SIG-M5 treated with dmso at 0.1 percent for 504 hours (cell line): Measurements from ENCODE around the gene FARP1.
A peak's percentile ranks its signal among the peaks of the same experiment; 100 is the strongest.

Experiments used
- DNase-seq: peaks from one replicate; lab custom pipeline; 2025; ENCODE audit not compliant: unreplicated experiment; lab: John Stamatoyannopoulos, UW

FARP1 gene

DNA sequence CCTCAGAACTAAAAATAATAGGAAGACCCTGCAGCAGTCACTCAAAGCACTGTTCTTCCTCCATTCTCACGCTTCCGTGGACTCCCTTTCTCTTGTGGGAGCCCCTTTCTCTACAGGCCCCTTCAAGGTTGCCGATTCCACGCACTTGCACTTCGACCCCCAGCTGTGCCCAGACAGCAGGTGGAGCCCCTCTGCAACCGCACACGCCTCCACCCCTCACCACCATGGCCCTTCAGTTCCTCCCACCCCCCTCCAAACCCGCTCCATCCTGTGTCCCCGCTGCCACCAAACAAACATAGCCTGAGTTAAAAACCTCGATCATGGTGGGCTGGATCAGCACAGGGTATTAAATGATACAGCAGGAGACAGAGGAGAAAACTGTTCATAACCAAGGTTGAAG lies 331.4 kb downstream of the FARP1 start:
- no peak for DNase-seq

DNA sequence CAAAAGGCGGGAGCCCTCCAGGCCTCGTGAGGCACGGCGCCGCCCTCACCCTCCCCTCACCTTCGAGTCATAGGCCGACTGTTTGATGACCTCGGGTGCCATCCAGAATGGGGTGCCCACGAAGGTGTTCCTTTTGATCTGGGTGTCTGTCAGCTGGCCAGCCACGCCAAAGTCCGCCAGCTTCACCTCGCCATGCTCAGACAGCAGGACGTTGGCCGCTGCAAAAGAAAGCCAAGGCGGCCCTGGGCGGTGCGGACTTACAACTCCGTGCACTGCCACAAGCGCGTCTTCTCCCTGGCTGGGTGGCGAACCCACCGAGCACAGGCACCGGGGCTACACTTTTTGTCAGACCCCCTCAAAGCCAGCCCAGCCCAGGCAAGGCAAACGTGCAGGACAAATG lies 331.9 kb downstream of the FARP1 start:
- no peak for DNase-seq

DNA sequence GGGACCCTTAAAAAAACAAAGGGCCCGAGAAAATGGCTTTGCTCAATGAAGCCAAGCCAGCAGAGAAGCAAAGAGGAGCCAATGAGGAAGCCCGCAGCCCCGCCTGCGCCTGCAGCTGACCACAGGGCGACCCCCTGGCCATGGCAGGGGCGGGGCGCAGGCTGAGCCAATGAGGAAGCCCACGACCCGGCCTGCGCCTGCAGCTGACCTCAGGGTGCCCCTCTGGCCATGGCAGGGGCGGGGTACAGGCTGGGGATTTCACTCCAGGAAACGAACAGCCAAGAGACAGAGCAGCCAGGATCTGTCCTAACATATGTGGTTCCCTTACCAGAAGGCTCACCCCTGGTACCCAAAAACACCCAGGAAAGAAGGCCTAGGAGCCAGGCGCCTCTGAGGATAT lies 332.6 kb downstream of the FARP1 start:
- DNase-seq, result no peak

DNA sequence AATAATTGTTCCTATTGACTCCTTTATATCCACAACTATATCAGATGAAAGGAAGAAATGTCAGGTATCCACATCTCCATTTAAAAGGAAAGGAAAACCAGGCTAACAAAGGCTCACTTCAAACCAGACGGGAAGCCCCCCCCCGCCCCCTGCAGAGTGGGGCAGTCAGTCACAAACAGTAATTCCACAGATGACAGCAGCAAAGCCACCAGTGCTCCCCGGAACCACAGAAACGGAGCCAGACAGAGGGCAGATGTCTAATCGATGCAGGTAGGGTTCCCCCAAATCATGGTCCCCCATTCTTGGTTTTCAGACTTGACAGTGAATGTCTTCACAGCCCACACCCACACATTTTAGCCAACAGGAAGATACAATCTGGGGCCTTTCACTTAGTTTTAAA lies 333.2 kb downstream of the FARP1 start:
- DNase-seq, result no peak

- DNase-seq, result peak; percentile 86
These were observed 333.7 kb downstream of the FARP1 start for GRCh38 chr13:98476538-98476966.

GRCh38 chr13:98478189-98479129 lies 335.6 kb downstream of the FARP1 start:
- DNase-seq, result no peak

- no peak for DNase-seq
These were observed 336.7 kb downstream of the FARP1 start for GRCh38 chr13:98479496-98480003.

DNA sequence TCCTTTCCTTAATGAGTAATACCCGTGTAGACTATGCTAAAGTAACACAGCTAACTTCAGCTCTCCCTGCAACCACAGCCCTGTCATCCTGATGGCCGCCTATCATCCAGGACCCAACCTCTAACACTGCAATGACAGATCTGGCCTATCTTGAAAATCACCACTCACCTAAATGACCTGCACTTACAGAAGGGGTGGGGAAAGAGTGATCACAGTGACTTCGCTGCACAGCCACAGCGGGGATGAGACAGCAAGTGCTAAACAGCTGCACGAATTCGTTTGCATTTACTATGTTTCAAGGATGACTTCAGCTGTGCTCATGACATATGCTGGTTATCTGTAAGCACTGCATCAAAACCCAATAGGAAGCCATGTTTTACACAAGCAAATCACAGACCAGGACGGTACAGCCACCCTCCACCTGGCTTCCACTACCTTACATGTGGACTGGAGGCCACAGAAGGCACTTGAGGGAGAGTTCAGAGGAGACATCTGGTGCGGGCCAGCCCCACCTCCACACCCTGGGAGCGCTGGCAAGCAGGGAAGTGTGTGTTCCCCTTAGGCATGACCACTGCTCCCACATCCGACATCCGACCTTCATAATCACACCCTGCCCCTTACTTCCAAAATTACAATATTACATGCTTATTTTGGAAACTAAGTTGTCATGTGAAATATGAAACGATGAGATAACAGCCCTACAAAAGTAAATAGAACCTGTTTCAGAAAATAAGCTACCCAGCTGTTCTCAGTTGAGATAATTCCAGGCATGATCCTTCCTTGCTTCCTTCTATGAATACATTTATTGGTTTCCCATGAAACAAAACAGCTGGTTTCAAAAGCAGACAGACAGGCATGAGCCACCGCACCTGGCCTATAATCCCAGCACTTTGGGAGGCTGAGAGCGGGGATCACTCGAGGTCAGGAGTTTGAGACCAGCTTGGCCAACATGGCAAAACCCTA lies 338.3 kb downstream of the FARP1 start:
- DNase-seq, result no peak

DNA sequence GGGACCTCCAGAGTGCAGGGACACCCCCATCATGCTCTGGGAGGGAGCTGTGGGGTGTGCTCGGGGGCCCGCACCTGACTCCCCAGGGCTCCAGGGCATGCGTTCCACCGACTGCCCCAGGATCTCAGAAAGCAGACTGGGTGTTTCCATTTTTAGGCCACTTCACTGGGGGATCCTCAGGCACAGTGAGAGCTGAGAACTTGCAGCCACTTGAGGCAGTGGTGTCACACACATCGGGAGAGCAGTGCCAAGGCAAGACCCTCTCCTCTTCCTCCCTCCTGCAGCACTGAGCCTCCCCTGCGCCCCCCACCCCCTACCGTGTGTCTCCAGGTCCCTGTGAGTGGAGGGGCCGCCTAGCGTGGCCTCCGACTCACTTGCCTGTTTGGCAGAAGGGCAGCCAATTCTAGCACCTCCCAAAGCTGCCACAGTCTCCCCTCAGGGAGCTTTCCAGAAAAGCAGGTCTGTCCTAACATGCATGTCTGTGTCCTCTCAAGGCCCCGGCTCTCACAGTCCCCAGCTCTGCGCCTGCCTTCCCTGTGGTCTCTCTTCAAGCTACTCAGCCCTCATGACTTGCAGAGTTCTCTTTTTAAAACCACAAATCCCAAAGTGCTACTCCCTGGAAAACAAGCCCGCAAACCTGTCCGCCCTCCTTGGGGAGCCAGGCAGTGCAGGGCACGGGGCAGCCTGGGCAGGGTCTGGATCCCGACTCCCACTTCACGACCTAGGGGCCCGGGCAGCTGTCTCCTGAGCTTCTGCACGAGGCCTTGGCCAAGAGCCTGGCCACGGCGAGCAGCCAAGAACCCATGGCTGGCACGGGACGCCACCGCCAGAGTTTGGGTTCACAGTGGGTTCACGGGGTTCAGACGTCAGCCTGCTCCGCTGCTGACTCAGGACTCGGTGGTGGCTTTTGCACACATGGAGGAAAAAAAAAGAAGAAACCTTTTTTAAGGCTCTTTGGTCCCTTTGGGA lies 339.9 kb downstream of the FARP1 start:
- DNase-seq, result no peak

GRCh38 chr13:98483601-98484288 lies 340.9 kb downstream of the FARP1 start:
- DNase-seq, result no peak

DNA sequence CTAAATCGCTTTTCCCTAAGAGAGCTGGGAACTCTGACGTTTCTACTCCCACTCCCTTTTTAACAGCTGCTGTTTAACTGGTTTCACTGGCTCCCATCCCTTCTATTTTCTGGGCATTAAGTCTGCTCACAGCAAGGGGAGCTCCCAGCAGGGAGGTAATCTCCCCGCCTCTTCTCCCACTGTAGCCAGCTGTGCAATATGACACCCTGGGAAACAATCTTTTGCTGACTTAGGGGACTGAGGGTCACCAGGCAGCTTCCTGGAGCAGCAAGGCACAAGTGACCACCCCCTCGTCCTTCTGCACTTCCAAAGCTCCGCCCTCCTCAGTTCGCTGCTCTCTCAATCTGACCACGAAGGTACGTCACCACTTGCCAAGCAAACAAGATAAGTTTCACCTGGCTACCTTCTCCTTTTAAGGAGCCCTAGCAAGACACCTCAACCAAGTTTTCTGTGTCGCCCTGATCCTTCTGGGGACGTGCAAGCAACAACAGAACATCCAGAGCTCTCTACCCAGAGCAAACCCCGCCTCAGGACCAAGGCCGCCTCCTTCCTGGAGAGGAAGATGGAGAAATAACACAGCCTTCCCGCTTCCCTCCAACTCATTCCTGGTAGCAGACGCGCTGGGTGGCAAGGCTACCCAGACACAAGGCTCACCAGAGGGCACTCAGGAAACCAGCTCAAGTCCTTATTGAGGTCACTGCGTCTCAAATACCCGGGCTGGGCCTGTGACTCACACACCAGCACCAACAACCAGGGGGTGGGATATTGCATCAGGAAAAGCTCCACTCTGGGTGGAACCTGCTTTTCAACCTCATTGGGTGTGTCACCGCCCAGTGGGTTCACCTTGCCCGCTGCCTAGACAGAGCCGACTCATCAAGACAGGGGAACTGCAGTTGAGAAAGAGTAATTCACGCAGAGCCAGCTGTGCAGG lies 341.7 kb downstream of the FARP1 start:
- peak; percentile 93 for DNase-seq

- no peak for DNase-seq
These were observed 342.7 kb downstream of the FARP1 start for GRCh38 chr13:98485561-98485960.

DNA sequence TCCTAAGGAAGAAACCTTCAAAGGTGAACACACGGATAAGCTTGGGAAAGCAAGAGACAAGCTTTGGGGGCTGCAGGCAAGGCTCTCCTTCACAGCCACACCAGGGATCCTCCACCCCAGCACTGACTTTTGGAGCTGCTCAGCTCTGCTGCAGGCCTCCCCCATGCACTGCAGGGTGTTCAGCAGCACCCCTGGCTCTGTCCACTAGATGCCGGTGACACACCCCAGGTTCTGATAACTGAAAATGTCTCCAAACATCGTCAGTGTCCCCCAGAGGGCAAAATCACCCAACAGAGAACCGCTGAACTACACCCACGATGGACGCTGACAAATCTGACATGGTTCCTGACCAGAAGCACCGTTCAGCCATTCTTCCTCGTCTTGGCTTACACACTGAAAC lies 343.5 kb downstream of the FARP1 start:
- DNase-seq, result no peak

DNA sequence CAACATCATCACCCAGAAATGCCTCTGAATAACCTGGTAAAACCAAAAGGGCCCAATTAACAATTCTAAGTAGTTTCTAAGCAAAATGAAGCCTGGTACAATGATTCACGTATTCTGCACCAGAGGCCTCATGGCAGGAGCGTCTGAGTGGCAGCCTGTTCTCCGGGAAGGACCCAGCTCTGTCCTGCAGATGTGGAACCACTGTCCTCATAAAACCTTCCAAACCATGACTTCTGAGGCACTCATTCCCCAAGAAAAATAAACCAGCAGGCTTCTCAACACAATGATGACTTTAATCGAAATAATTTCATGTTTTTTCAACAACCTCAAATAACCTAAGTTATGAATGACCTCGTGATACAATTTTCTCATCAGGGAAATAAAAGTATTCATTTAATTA lies 344.1 kb downstream of the FARP1 start:
- DNase-seq, result no peak

- DNase-seq, result no peak
These were observed 344.6 kb downstream of the FARP1 start for GRCh38 chr13:98487522-98487921.

GRCh38 chr13:98488736-98489135 lies 345.8 kb downstream of the FARP1 start:
- DNase-seq, result no peak

GRCh38 chr13:98489446-98490194 lies 346.7 kb downstream of the FARP1 start:
- DNase-seq, result no peak
